GM19397 (cell line): ENCODE results near the gene ADRM1.

Experiments
- ATAC-seq: cut with Tn5 transposase; IDR thresholded peaks from one replicate; pipeline ENCODE4 v1.9.1; 2021; ENCODE audit warnings: mild to moderate bottlenecking, moderate library complexity; ENCODE audit not compliant: unreplicated experiment

ADRM1 gene

GRCh38 chr20:62352402-62353288 lies 49.8 kb downstream of the ADRM1 start:
- ATAC-seq: no peak

- ATAC-seq: no peak
Observed at GRCh38 chr20:62353289-62354030, 50.7 kb downstream of the ADRM1 start.

GRCh38 chr20:62354031-62354808 lies 51.4 kb downstream of the ADRM1 start:
- ATAC-seq: no peak

- no peak for ATAC-seq
Observed at GRCh38 chr20:62354811-62355341, 52.1 kb downstream of the ADRM1 start.

- ATAC-seq: no peak
Observed at GRCh38 chr20:62355516-62355877, 52.7 kb downstream of the ADRM1 start.

GRCh38 chr20:62355878-62356588 lies 53.2 kb downstream of the ADRM1 start:
- no peak for ATAC-seq

- no peak for ATAC-seq
Observed at GRCh38 chr20:62356589-62357186, 53.9 kb downstream of the ADRM1 start.

- no peak for ATAC-seq
Observed at GRCh38 chr20:62357187-62357667, 54.4 kb downstream of the ADRM1 start.

GRCh38 chr20:62357681-62358080 lies 54.9 kb downstream of the ADRM1 start:
- ATAC-seq: no peak
